ENCODE measurements around the gene RBM8A.
"Not testable (repeated sequence)": the region's sequence is repeated elsewhere in the genome, so short reads cannot be mapped to it uniquely, and the experiment has no call there.

RBM8A gene

DNA sequence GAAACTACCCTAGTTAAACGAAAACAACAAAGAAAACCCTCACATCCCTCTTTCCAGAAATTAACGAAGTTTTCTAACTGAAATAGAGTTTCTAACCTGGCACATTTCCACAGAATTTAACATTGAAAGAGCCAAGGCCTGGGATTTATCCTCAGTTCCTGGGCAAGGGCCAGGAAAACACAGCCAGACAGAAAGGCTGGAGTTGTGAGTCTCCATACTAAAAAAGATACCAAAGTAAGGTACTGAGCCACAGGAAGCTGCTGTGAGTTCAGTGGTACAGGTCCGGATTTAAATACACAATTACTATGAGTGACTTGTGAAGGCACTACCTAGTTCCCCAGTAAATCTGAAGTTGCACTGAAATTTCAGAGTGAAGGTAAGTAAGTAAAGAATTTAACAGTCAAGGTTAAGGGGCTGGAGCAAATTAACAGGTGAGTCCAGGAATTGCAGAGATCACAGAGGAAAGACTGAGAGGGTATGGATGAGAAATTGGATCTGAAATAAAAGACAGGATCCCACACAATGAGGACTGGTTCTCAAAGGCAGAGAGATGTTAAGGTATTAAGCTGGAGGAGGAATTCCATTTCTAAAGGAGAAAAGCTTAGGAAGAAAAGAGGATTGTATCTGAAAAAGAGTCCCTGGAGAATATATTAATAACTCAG, 29.6 kb upstream of the RBM8A start:
- no peak for DNase-seq (ENCODE audit: low read depth in 2 of 2)

DNA sequence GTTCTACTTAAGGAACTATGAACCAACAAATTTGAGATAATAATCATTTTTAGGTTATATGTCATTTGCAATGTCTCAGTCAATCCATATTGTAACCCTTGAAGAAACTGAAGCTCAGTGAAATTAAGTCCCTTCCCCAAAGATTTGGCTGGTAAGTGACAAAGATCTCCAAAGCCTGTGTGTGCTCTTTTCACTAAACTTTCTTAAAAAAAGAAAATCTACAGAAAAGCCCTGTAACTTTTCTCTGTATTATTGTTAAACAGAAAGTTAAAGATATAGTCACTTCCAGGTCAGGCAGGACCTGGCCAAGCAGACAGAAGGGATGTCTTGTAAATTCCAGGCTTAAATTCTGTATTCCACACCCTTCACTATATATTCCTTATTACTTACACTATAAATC, 29.1 kb upstream of the RBM8A start:
- DNase-seq (ENCODE audit: low read depth in 2 of 2), result no peak

DNA sequence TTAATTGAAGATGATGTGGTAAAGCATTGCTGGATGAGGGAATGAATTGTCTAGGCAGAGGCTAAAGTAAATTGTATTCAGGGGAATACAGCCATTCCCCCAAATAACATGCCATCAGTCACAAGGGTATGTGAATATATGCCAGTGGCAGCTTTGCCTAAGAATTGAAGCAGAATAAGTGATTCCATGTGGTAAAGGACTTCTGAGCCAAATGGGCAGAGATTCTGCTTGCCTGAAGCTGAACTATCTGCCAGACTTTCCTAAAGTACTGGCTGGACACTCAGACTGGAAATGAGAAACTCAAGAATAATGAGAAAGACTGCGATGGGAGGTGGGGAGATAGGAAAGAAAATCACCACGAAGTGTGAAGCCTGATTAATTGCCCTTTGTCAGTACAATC, 28.2 kb upstream of the RBM8A start:
- no peak for DNase-seq (ENCODE audit: low read depth in 2 of 2)

DNA sequence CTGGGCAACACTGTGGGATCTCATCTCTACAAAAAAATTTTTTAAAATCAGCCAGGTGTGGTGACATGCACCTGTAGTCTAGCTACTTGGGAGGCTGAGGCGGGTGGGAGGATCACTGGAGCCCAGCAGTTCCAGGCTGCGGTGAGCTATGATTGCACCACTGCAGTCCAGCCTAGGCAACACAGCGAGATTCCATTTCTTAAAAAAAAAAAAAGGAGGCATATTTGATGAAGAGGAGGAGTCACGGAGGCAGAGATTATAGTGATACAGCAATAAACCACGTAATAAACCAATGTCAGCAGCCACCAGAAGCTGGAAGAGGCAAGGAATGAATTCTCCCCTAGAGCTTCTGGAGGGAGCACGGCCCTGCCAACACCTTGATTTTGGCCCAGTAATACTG, 26.6 kb upstream of the RBM8A start:
- no peak for DNase-seq (ENCODE audit: low read depth in 2 of 2)

DNA sequence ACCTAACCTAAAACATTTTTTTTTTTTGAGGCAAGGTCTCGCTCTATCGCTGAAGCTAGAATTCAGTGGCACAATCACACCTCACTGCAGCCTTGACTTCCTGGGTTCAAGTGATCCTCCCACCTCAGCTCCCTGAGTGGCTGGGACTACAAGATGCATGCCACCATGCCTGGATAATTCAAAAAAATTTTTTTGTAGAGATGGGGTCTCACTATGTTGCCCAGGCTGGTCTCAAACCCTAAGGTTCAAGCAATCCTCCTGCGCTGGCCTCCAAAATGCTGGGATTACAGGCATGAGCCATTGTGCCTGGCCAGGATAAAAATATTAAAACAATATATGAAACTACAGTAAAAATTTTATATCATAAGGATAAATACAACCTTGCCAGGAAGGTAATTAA, 25.6 kb upstream of the RBM8A start:
- no peak for DNase-seq (ENCODE audit: low read depth in 2 of 2)

DNA sequence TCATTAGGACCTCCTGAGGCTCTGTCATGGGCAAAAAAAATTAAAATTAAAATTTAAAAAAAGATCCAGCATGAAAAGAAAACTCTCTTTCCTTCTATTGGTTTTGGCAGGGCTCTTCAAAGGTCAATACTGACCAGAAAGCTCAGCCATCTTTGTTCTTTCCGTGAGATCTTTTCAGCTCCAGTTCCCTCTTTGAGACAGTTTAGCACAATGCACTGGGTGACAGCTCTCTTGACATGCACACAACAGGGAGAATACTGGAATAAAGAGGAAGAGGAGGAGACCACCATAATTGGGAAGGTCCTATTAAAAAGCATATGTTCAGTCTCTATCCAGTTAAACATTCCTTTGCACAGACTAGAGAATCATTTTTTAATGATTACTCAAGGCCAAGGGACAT, 24.2 kb upstream of the RBM8A start:
- no peak for DNase-seq (ENCODE audit: low read depth in 2 of 2)

DNA sequence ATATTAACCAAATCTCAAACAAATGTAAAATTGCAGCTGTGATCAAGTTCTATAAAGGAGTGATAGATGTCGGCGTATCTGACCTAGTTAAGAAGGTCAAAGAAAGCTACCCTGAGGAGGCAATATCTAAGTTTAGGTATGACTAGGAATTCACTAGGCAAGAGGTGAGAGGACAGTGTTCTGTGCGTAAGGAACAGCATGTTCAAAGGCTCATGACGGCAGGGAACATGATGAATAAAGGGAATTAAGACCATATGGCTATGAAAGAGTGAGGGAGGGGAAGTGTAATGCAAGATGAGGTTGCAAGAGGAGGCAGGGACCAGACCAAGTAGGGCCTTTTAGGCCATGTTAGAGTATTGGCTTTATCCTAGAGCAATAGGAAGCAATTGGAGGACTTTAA, 21.9 kb upstream of the RBM8A start:
- DNase-seq (ENCODE audit: low read depth in 2 of 2), result no peak

DNA sequence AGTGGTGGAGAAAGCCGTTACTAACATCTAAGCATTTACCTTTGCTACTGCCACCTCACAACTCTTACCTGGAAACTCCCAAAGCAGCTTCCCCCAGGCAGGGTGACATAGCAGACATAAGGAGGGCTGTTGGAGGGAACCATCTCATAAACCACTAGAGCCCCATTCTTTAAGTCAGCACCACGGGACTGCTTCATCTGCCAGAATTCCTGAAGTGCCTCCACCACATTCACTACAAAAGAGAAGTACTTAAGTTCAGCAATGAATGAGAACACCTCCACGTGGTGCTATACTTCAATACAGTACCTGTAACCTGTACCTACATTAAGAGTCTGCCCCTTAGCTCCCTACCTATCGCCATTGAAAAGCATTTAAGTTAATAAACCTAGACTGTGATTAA, 20.3 kb upstream of the RBM8A start:
- DNase-seq (ENCODE audit: low read depth in 2 of 2), result no peak

DNA sequence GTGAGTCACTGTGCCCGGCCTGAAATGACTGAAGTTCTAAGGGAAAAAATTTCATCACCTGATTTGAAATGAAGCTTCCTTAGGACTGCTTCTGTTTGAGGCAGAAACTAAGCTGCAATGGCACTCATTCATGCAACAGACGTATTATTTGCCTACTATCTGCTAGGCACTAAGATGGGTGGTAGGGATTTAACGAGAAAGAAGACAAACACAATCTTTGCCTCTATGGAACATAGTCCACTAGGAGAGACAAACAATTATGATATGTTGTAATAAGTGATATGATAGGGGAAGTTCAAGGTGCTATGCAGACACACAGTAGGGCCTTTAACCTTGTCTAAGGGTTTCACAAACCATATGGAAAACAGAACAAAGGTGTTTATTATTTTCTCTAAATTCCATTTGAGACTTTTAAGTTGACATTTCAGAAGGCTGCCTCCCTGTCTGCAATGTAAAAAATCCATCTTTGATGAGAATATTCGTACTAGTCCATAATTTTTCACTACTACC, 19.2 kb upstream of the RBM8A start:
- DNase-seq (ENCODE audit: low read depth in 2 of 2), result no peak

DNA sequence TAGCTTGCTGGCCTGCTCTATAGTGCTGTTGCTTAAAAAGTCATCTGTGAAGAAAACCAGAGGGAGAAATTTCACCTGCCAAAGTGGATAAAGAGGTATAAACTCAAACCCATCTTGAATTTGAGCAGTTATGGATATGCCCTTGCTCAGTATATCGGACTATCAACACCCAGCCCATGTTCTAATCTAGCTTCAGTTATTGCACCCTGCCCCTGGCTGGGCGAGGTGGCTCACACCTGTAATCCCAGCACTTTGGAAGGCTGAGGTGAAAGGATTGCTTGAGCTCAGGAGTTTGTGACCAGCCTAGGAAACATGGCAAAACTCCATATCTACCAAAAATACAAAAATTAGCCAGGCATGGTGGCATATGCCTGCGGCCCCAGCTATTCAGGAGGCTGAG, 17.2 kb upstream of the RBM8A start:
- no peak for DNase-seq (ENCODE audit: low read depth in 2 of 2)

DNA sequence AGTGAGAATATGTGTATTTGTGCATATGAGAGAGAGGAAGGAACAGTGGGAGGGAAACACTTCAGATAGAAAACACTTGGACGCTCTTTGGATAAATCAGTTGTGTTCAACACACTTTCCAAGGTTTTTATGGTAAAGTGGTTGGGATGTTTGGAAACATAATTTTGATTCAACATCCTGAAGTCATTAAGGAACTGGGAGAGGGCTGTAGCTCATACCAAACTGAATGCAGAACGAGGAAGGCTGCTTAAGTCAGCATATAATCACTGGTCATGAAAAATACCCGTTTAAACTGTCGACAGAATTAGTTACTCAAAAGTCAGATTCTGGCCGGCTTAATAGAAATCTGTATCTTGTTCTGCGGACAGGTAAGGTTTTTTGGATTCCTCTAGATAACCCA, 15.6 kb upstream of the RBM8A start:
- no peak for DNase-seq (ENCODE audit: low read depth in 2 of 2)

DNA sequence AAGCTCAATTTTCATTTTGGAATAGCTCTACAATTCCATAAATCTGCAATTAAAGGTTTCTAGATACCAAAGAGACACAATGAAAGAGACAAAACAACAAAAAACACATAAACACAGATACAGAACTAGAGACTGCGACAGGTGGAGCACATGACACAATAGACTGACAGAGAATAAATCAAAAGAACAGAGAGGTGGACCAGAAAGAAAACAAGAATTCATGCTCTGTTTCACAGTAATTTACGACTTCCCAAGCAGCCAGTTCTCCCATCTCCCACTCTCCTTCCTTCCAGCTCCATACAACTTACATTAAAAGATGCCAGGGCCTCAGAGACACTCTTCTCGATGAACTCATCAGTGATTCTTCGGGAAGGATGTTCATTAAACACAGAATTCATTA, 15.1 kb upstream of the RBM8A start:
- DNase-seq (ENCODE audit: low read depth in 2 of 2), result no peak

DNA sequence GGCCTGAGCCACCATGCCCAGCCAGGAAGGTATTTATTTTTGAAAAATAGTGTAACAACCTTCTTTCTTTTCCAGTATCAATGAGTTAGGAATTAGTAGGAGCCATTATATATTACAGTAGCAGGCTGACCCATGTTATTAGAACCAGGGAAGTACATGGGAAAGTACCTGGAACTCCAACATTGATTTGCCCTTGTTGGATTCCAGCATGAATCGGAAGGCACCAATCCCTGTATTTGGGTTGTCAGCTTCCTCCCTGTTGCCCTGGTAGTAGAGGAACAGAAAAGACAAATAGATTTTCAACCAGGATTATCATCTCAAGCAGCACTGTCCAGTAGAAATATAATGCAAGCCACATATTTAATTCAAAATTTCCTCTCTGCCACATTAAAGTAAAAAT, 10.2 kb upstream of the RBM8A start:
- no peak for DNase-seq (ENCODE audit: low read depth in 2 of 2)

DNA sequence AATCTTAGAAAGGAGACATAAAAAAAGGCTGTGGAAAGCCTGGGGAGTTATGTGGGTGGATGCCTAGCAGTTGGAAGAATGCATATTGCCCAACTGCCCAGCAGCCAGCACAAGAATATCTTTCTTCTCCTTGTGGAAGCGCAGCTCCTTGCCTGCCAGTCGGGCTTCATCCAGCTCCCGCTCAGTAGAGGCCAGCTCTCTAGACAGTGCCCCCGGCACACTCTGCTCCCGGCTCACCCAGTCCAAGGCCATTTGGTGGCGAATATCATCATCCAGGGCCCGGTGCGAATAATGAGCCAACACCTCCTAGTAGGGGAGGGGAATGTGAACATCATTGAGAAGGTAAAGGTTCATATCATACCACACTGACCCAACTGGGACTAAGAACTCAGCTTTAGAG, 9.0 kb upstream of the RBM8A start:
- no peak for DNase-seq (ENCODE audit: low read depth in 2 of 2)

DNA sequence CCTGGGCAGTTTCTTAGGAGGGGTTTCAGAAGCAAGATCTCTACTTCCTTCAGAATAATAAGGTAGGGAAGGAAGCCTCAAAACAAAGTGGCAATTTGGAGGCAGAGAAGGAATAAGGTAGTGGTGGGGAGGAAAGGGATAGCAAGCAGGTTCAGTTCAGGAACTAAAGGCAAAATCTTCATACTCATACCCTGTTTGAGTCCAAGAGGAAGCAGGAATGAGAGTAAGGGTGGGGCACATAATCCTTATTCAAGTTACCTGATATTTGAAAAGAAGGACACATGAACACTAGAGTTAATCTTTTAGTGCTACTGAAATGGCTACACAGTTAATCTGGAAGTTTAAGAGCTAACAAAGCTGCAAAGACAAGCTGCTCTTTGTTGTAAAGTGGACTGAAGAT, 8.4 kb upstream of the RBM8A start:
- no peak for DNase-seq (ENCODE audit: low read depth in 2 of 2)

DNA sequence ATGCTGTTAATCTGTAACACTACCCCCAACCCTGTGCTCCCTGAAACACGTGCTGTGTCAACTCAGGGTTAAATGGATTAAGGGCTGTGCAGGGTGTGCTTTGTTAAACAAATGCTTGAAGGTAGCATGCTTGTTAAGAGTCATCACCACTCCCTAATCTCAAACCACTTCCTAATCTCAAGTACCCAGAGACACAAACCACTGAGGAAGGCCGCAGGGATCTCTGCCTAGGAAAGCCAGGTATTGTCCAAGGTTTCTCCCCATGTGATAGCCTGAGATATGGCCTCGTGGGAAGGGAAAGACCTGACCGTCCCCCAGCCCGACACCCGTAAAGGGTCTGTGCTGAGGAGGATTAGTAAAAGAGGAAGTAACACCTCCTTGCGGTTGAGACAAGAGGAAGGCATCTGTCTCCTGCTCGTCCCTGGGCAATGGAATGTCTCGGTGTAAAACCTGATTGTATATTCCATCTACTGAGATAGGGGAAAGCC, 5.3 kb upstream of the RBM8A start:
- DNase-seq (ENCODE audit: low read depth in 2 of 2), result not testable (repeated sequence)

DNA sequence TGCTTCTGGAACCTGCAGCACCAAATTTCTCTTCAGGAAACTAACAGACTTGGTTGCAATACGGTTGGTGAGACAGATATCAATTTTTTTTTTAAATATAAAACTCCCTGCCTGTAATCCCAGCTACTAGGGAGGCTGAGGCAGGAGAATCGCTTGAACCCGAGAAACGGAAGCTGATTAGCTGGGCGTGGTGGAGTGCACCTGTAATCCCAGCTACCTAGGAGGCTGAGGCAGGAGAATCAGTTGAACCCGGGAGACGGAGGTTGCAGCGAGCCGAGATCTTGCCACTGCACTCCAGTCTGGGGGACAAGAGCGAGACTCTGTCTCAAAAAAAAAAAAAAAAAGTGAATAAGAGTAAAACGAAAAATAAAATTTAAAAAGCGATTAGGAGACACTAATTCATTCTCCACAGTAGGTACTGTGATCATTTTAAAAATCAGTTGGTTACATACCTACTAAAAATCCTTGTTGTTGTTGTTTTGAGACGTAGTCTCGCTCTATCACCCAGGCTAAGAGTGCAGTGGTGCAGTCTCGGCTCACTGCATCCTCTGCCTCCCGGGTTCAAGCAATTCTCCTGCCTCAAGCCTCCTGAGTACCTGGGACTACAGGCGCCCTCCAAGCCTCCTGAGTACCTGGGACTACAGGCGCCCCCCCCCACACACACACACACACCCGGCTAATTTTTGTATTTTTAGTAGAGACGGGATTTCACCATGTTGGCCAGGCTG, 796 bp upstream of the RBM8A start:
- no peak for DNase-seq (ENCODE audit: low read depth in 2 of 2)

DNA sequence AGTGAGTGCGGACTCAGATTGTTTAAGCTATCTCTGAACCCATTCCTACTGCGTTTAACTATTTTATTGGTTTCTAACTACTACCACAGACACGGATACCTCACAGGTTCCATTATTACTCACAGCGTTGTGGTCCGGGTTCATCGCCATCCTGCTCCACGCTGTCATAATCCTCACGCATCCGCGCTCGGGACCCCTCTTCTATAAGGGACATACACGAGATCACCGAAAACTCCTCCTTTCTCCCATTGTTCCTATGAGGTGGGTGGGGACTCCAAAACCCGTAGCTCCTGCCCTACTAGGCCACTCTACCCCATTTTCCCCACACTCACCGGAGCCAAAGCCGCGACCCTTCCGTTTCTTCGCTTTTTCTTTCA, 610 bp downstream of the RBM8A start:
- DNase-seq (ENCODE audit: low read depth in 2 of 2), result no peak

DNA sequence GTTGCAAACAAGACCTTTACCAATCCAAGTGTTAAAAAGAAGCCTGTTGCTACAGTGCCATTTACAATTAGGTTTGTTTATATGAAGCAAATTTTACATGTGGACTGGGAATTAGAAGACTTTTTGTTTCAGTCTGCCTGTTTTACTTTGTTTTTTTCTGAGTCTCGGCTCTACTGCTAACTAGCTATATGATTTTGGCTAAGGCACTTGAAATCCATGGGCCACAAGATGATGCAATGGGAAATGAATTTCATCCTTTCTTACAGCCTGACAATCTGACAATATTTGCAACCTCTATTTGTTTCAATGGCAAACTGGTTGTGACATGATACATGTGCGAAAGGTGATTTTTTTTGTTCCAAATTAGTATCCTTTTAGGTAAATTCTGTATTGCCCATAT, 5.0 kb downstream of the RBM8A start:
- no peak for DNase-seq (ENCODE audit: low read depth in 2 of 2)

DNA sequence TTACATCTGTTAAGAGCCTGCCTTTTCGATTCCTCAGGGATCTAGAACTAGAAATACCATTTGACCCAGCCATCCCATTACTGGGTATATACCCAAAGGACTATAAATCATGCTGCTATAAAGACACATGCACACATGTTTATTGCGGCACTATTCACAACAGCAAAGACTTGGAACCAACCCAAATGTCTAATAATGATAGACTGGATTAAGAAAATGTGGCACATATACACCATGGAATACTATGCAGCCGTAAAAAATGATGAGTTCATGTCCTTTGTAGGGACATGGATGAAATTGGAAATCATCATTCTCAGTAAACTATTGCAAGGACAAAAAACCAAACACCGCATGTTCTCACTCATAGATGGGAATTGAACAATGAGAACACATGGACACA, 7.0 kb downstream of the RBM8A start:
- not testable (repeated sequence) for DNase-seq (ENCODE audit: low read depth in 2 of 2)

DNA sequence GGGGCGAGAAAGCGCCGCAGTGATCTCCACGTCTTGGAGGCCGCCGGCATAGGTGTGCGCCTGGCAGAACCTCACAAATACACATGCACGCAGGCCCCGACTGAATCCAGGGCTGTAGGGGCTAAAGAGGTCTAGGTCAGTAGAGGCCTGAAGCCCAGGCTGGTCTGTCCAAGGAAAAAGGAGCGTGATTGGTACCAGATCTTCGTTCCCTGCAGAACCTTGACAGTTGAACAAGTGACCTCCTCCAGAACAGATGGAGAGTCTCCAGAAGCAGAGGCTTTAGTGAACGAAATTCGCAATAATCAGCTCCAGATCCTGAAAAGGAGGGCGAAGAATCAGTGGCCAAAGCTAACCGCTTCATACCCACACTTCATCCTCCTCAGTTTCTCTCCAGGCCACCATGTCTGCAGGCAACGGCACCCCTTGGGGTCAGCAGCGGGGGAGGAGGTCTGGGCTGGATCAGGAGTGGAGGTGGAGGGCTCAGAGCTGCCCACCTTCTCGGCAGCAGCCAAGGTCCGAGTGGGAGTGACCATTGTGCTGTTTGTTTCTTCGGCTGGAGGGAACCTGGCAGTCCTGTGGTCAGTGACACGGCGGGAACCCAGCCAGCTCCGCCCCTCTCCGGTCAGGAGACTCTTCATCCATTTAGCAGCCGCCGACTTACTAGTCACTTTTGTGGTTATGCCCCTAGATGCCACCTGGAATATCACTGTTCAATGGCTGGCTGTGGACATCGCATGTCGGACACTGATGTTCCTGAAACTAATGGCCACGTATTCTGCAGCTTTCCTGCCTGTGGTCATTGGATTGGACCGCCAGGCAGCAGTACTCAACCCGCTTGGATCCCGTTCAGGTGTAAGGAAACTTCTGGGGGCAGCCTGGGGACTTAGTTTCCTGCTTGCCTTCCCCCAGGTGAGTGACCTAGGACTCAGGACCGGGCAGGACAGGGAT, 8.0 kb downstream of the RBM8A start:
- no peak for DNase-seq (ENCODE audit: low read depth in 2 of 2)
